HepG2 (cell line): ENCODE results near the gene SP9. TPM values are rescaled to one million over a fixed set of nuclear protein-coding genes. Genes with fewer than 3 reads are reported as not detected.
A peak's percentile ranks its signal among the peaks of the same experiment; 100 is the strongest.

Experiments
- BATF2 ChIP-seq: sonication (generic); formaldehyde crosslinking; IDR thresholded peaks from 2 replicates; pipeline ENCODE4 v1.8.0; 2022; ENCODE audit warnings: mild to moderate bottlenecking, missing genetic modification reagents, moderate library complexity
- CREBL2 ChIP-seq: sonication (generic); formaldehyde crosslinking; IDR thresholded peaks from 2 replicates; pipeline ENCODE4 v1.8.1; 2023; ENCODE audit warnings: missing genetic modification reagents, mild to moderate bottlenecking, borderline replicate concordance
- CSRNP2 ChIP-seq: sonication (generic); formaldehyde crosslinking; conservative IDR thresholded peaks from 2 replicates; pipeline ENCODE4 v1.8.0; 2022; ENCODE audit warnings: low read depth, missing genetic modification reagents
- DDIT3 ChIP-seq: sonication (generic); formaldehyde crosslinking; IDR thresholded peaks from 2 replicates; pipeline ENCODE4 v1.4.0; 2020; ENCODE audit warnings: mild to moderate bottlenecking, missing genetic modification reagents
- ELK4 ChIP-seq: sonication (generic); formaldehyde crosslinking; IDR thresholded peaks from 2 replicates; pipeline ENCODE4 v1.9.0; 2021; ENCODE audit warnings: missing genetic modification reagents, borderline replicate concordance
- GTF3A ChIP-seq: sonication (generic); formaldehyde crosslinking; conservative IDR thresholded peaks from 2 replicates; pipeline ENCODE4 v1.4.0; 2020; ENCODE audit warnings: mild to moderate bottlenecking, missing genetic modification reagents
- HCFC1 ChIP-seq: fragments of 150-350 bp; IDR thresholded peaks from 2 replicates; pipeline ENCODE4 v1.6.1; 2014; ENCODE audit warnings: low read depth, low read length
- KDM5A ChIP-seq: fragments of 200-600 bp; sonication (generic); IDR thresholded peaks from 2 replicates; pipeline ENCODE4 v1.7.0; 2018; ENCODE audit warnings: antibody characterized with exemption, mild to moderate bottlenecking, low read length, borderline replicate concordance
- NFIC ChIP-seq: IDR thresholded peaks from 2 replicates; pipeline ENCODE4 v1.6.1; 2012; ENCODE audit warnings: mild to moderate bottlenecking, low read length, inconsistent platforms
- NR2F2 ChIP-seq: IDR thresholded peaks from 2 replicates; pipeline ENCODE4 v1.6.1; 2012; ENCODE audit warnings: low read depth, inconsistent platforms, borderline replicate concordance
- SNAPC4 ChIP-seq: sonication (generic); formaldehyde crosslinking; IDR thresholded peaks from 2 replicates; pipeline ENCODE4 v1.4.0; 2020; ENCODE audit warnings: mild to moderate bottlenecking, missing genetic modification reagents
- TFAP4 ChIP-seq: sonication (generic); IDR thresholded peaks from 2 replicates; pipeline ENCODE4 v1.6.1; 2016; ENCODE audit warnings: low read depth, borderline replicate concordance
- ZBTB34 ChIP-seq: sonication (generic); formaldehyde crosslinking; IDR thresholded peaks from 2 replicates; pipeline ENCODE4 v1.8.0; 2022; ENCODE audit warnings: mild to moderate bottlenecking, missing genetic modification reagents
- ZNF614 ChIP-seq: IDR thresholded peaks from 2 replicates; pipeline ENCODE4 v1.6.1; 2018; ENCODE audit warnings: missing biosample characterization, missing genetic modification reagents, inconsistent platforms, borderline replicate concordance
- ZNF644 ChIP-seq: IDR thresholded peaks from 2 replicates; pipeline ENCODE4 v1.6.1; 2016; ENCODE audit warnings: low read depth
- polyA plus RNA-seq, 8 experiments: library from polyadenylated mRNA; depleted of rRNA in 3 of 8; stranded (reverse) in 7 of 8; unstranded in 1 of 8; fragments of >200 nt; fragmentation: Illumina TruSeq in 4 of 8; extraction: Trizol in 4 of 8; gene quantifications; 2 replicates each; pipeline versions ENCODE4 v1.2.1 to v1.2.3, GENCODE V29; 2011 to 2016; ENCODE audit warnings: low read depth in 4 of 8, missing spikeins in 1 of 8, mixed read lengths in 1 of 8; ENCODE audit not compliant: insufficient read depth in 1 of 8
- total RNA-seq, 5 experiments: library from RNA; depleted of rRNA; stranded (reverse); fragments of >200 nt; fragmentation: Illumina TruSeq; extraction: Trizol; gene quantifications; 2 replicates each; pipeline ENCODE4 v1.2.3, GENCODE V29; 2016; ENCODE audit warnings: low read depth in 1 of 5

SP9 gene
- total and polyA plus RNA-seq, 2 of the 13 experiments (the other 11 are each of a cell fraction or from before 2014, with no cell fraction given) = not detected

GRCh38 chr2:174341293-174341994 lies 6.7 kb downstream of the SP9 start (continued):
- no peak for TF ChIP-seq CSRNP2 (CRISPR knock-in tag)
- no peak for TF ChIP-seq TFAP4
- no peak for TF ChIP-seq CREBL2 (CRISPR knock-in tag)
- TF ChIP-seq GTF3A = no peak
- no peak for TF ChIP-seq ZBTB34 (CRISPR knock-in tag)
- peak; percentile 73; the same call in 1 of the 2 replicates for TF ChIP-seq ZNF614
- no peak for TF ChIP-seq HCFC1
- no peak for TF ChIP-seq KDM5A
- no peak for TF ChIP-seq DDIT3
- no peak for TF ChIP-seq ZNF644
- no peak for TF ChIP-seq BATF2 (CRISPR knock-in tag)
- no peak for TF ChIP-seq NR2F2
- TF ChIP-seq SNAPC4 (CRISPR knock-in tag) = no peak
- TF ChIP-seq ELK4 (CRISPR knock-in tag) = no peak
- TF ChIP-seq NFIC = no peak
